Daoy (cell line): Measurements from ENCODE around the gene GABRA5. TPM values are rescaled to one million over a fixed set of nuclear protein-coding genes. Genes with fewer than 3 reads are reported as not detected.
"Not testable (repeated sequence)": the region's sequence is repeated elsewhere in the genome, so short reads cannot be mapped to it uniquely, and the experiment has no call there.

ENCODE experiments used
- DNase-seq: peaks from one replicate; pipeline ENCODE4 v3.0.0-alpha.2; 2015; ENCODE audit warnings: low read depth
- total RNA-seq: library from RNA; depleted of rRNA; stranded (reverse); fragments of >200 nt; shearing (Covaris generic); gene quantifications from 2 replicates; pipeline ENCODE4 v1.2.3, GENCODE V29; 2014

GABRA5 gene
- total RNA-seq, 1 experiment from 2014 or later: 0.97 TPM

GRCh38 chr15:26877831-26878230 lies 11.0 kb downstream of the GABRA5 start:
- DNase-seq: no peak

GRCh38 chr15:26879706-26880105 lies 12.8 kb downstream of the GABRA5 start:
- no peak for DNase-seq

- DNase-seq: no peak
These were observed 15.2 kb downstream of the GABRA5 start for GRCh38 chr15:26882112-26882511.

GRCh38 chr15:26882616-26883365 lies 15.9 kb downstream of the GABRA5 start:
- no peak for DNase-seq

- DNase-seq: no peak
These were observed 16.6 kb downstream of the GABRA5 start for GRCh38 chr15:26883466-26883865.

- DNase-seq: no peak
These were observed 19.7 kb downstream of the GABRA5 start for GRCh38 chr15:26886566-26886965.

GRCh38 chr15:26887926-26888666 lies 21.2 kb downstream of the GABRA5 start:
- DNase-seq: no peak

GRCh38 chr15:26888761-26889160 lies 21.9 kb downstream of the GABRA5 start:
- no peak for DNase-seq

- DNase-seq: peak; percentile 60
These were observed 22.5 kb downstream of the GABRA5 start for GRCh38 chr15:26889298-26889898.

GRCh38 chr15:26890451-26890850 lies 23.6 kb downstream of the GABRA5 start:
- no peak for DNase-seq

GRCh38 chr15:26890988-26891387 lies 24.1 kb downstream of the GABRA5 start:
- DNase-seq: no peak

- peak; percentile 82 for DNase-seq
These were observed 24.8 kb downstream of the GABRA5 start for GRCh38 chr15:26891448-26892181.

GRCh38 chr15:26892182-26892518 lies 25.3 kb downstream of the GABRA5 start:
- no peak for DNase-seq

- no peak for DNase-seq
These were observed 25.8 kb downstream of the GABRA5 start for GRCh38 chr15:26892678-26893077.

GRCh38 chr15:26893351-26894065 lies 26.6 kb downstream of the GABRA5 start:
- no peak for DNase-seq

- DNase-seq: no peak
These were observed 27.3 kb downstream of the GABRA5 start for GRCh38 chr15:26894181-26894580.

GRCh38 chr15:26895346-26895745 lies 28.5 kb downstream of the GABRA5 start:
- not testable (repeated sequence) for DNase-seq

GRCh38 chr15:26899658-26900057 lies 32.8 kb downstream of the GABRA5 start:
- no peak for DNase-seq

GRCh38 chr15:26901041-26901440 lies 34.2 kb downstream of the GABRA5 start:
- no peak for DNase-seq

GRCh38 chr15:26910715-26911114 lies 43.9 kb downstream of the GABRA5 start:
- no peak for DNase-seq

GRCh38 chr15:26921433-26921832 lies 54.6 kb downstream of the GABRA5 start:
- no peak for DNase-seq

GRCh38 chr15:26926081-26926480 lies 59.2 kb downstream of the GABRA5 start:
- no peak for DNase-seq
